PC-3 (cell line): ENCODE results near the gene PTPRN2.

Experiments used
- EZH2 ChIP-seq: fragments of 300-600 bp; sonication (generic); IDR thresholded peaks from one replicate; pipeline ENCODE4 v1.6.1; 2017; ENCODE audit warnings: antibody characterized with exemption, mild to moderate bottlenecking, low read length; ENCODE audit not compliant: unreplicated experiment
- EZH2phosphoT487 ChIP-seq: fragments of 300-600 bp; sonication (generic); IDR thresholded peaks from 2 replicates; pipeline ENCODE4 v1.6.1; 2018; ENCODE audit warnings: mild to moderate bottlenecking, antibody characterized with exemption, low read length, borderline replicate concordance
- TF ChIP-seq, protein P1 (sequence below): fragments of 300-600 bp; sonication (generic); conservative IDR thresholded peaks from 2 replicates; pipeline ENCODE4 v1.5.1; 2017; ENCODE audit warnings: antibody characterized with exemption, low read depth, mild to moderate bottlenecking, low read length

DNA sequence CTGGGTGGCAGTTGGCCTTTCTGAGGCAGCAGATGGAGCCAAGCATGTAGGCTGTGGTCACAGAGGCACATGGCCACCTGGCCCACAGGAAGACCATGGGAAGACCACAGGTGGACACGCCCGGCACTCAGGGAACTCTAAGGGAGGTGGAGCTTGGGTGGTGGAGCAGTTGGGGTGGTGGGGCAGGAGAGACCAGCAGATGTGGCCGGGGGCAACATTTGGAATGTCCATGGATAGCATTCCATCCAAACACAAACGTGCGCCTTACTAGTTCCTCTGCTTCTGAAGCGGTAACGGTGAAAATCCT, 290.9 kb downstream of the PTPRN2 start:
- TF ChIP-seq, protein P1, sequence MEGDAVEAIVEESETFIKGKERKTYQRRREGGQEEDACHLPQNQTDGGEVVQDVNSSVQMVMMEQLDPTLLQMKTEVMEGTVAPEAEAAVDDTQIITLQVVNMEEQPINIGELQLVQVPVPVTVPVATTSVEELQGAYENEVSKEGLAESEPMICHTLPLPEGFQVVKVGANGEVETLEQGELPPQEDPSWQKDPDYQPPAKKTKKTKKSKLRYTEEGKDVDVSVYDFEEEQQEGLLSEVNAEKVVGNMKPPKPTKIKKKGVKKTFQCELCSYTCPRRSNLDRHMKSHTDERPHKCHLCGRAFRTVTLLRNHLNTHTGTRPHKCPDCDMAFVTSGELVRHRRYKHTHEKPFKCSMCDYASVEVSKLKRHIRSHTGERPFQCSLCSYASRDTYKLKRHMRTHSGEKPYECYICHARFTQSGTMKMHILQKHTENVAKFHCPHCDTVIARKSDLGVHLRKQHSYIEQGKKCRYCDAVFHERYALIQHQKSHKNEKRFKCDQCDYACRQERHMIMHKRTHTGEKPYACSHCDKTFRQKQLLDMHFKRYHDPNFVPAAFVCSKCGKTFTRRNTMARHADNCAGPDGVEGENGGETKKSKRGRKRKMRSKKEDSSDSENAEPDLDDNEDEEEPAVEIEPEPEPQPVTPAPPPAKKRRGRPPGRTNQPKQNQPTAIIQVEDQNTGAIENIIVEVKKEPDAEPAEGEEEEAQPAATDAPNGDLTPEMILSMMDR: no peak
- TF ChIP-seq EZH2 (no peak), EZH2phosphoT487 (no peak)
